SU-DHL-6 (cell line): ENCODE data around the gene SRL.

Experiments used
- H2AFZ ChIP-seq: fragments of 200-600 bp; sonication (generic); 2 replicates; pipeline ENCODE4 v1.6.1; 2014; ENCODE audit warnings: low read depth, mild to moderate bottlenecking, moderate library complexity, mixed read lengths, antibody characterized with exemption, low read length; ENCODE audit not compliant: severe bottlenecking
- H3F3A ChIP-seq: fragments of 200-600 bp; shearing (Covaris generic); 2 replicates; pipeline ENCODE4 v1.6.0; 2016; ENCODE audit warnings: antibody characterized with exemption, mild to moderate bottlenecking; ENCODE audit not compliant: insufficient read depth
- H3K27ac ChIP-seq: fragments of 200-600 bp; sonication (generic); 2 replicates; pipeline ENCODE4 v1.5.1; 2016; ENCODE audit warnings: low read depth, mild to moderate bottlenecking, low read length, moderate library complexity, mixed read lengths
- H3K27me3 ChIP-seq: fragments of 200-600 bp; sonication (generic), shearing (Covaris generic); 2 replicates; pipeline ENCODE4 v1.6.0; 2014; ENCODE audit warnings: mild to moderate bottlenecking, low read length
- H3K36me3 ChIP-seq: fragments of 200-600 bp; sonication (generic); 2 replicates; pipeline ENCODE4 v1.6.1; 2014; ENCODE audit warnings: mild to moderate bottlenecking, low read length, mixed read lengths
- H3K4me2 ChIP-seq: fragments of 300-600, 200-600 bp; shearing (Covaris generic), sonication (generic); 2 replicates; pipeline ENCODE4 v1.6.0; 2014; ENCODE audit warnings: low read length, low read depth, mild to moderate bottlenecking; ENCODE audit not compliant: poor library complexity, severe bottlenecking
- H3K4me3 ChIP-seq: fragments of 200-600 bp; sonication (generic); 2 replicates; pipeline ENCODE4 v1.5.1; 2014; ENCODE audit warnings: antibody characterized with exemption, low read length, mild to moderate bottlenecking, mixed read lengths; ENCODE audit not compliant: insufficient read depth, poor library complexity, severe bottlenecking
- H3K79me2 ChIP-seq: fragments of 200-600 bp; sonication (generic); 2 replicates; pipeline ENCODE4 v1.6.1; 2014; ENCODE audit warnings: mild to moderate bottlenecking, low read length, moderate library complexity; ENCODE audit not compliant: insufficient read depth
- H3K9ac ChIP-seq: fragments of 200-600 bp; sonication (generic); 2 replicates; pipeline ENCODE4 v1.7.0; 2014; ENCODE audit warnings: mild to moderate bottlenecking, low read length
- H3K9me2 ChIP-seq: fragments of 200-600 bp; sonication (generic); replicated peaks from 2 replicates; pipeline ENCODE4 v1.6.1; 2014; ENCODE audit warnings: low read length; ENCODE audit not compliant: insufficient read depth
- H3K9me3 ChIP-seq: fragments of 200-600 bp; sonication (generic); 2 replicates; pipeline ENCODE4 v1.6.1; 2014; ENCODE audit warnings: low read length, mixed read lengths; ENCODE audit not compliant: insufficient read depth
- H4K20me1 ChIP-seq: fragments of 200-600 bp; sonication (generic); 2 replicates; pipeline ENCODE4 v1.6.1; 2014; ENCODE audit warnings: low read depth, mild to moderate bottlenecking, antibody characterized with exemption, low read length, moderate library complexity, mixed read lengths
- EZH2phosphoT487 ChIP-seq: fragments of 200-600 bp; sonication (generic), shearing (Covaris generic); conservative IDR thresholded peaks from 2 replicates; pipeline ENCODE4 v1.6.1; 2018; ENCODE audit warnings: mild to moderate bottlenecking, antibody characterized with exemption, low read length, moderate library complexity, mixed read lengths
- TF ChIP-seq, protein P1 (sequence below): fragments of 200-600 bp; sonication (generic); IDR thresholded peaks from one replicate; pipeline ENCODE4 v1.5.1; 2017; ENCODE audit warnings: antibody characterized with exemption, mild to moderate bottlenecking, low read length, moderate library complexity; ENCODE audit not compliant: insufficient read depth, poor library complexity, severe bottlenecking

The SRL gene

DNA sequence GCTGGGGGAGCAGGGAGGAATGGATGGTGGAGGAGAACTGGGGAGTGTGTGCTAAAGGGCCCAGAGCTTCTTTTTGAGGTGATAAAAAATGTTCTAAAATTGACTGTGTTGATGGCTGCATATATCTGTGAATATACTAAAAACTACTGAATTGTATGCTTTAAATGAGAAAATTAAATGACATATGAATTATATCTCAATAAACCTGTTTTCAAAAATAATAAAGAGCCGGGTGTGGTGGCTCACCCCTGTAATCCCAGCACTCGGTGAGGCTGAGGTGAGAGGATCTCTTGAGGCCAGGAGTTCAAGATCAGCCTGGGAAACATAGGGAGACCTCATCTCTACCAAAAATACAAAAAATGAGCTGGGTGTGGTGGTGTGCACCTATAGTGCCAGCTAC, 16.8 kb downstream of the SRL start:
- TF ChIP-seq, protein P1, sequence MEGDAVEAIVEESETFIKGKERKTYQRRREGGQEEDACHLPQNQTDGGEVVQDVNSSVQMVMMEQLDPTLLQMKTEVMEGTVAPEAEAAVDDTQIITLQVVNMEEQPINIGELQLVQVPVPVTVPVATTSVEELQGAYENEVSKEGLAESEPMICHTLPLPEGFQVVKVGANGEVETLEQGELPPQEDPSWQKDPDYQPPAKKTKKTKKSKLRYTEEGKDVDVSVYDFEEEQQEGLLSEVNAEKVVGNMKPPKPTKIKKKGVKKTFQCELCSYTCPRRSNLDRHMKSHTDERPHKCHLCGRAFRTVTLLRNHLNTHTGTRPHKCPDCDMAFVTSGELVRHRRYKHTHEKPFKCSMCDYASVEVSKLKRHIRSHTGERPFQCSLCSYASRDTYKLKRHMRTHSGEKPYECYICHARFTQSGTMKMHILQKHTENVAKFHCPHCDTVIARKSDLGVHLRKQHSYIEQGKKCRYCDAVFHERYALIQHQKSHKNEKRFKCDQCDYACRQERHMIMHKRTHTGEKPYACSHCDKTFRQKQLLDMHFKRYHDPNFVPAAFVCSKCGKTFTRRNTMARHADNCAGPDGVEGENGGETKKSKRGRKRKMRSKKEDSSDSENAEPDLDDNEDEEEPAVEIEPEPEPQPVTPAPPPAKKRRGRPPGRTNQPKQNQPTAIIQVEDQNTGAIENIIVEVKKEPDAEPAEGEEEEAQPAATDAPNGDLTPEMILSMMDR = no peak
- TF ChIP-seq EZH2phosphoT487 = no peak
- Histone ChIP-seq H3K9me2 (no peaks in the 10 kb centered on the region), H3K27me3 (no peaks in the 10 kb centered on the region), H3K27ac (no peak overlapping the region), H2AFZ (no peak overlapping the region), H3K79me2 (no peaks in the 10 kb centered on the region), H4K20me1 (no peaks in the 10 kb centered on the region), H3F3A (no peaks in the 10 kb centered on the region), H3K36me3 (no peaks in the 10 kb centered on the region), H3K4me2 (no peak overlapping the region), H3K9ac (no peak overlapping the region), H3K4me3 (no peak overlapping the region), H3K9me3 (no peaks in the 10 kb centered on the region)

DNA sequence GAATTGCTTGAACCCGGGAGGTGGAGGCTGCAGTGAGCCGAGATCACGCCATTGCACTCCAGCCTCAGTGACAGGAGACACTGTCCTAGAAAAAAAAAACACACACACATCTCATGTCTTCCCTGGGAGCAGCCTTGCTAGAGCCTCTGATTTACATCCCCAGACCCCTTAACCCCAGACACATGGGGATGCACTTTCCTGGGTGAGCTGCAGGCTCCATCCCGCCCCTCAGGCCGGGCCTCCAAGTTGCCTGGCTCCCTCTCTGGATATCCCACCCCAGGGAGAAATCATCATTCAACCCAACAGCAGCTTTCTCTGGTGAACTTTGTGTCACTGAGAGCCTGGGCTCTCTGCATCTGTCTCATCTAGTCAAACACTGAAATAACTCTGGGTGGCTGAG, 21.5 kb downstream of the SRL start:
- Histone ChIP-seq H3K9me3 (no peaks in the 10 kb centered on the region), H3K36me3 (no peaks in the 10 kb centered on the region), H3K27me3 (no peaks in the 10 kb centered on the region), H3K27ac (no peak overlapping the region), H3K4me2 (no peak overlapping the region), H3K79me2 (no peaks in the 10 kb centered on the region), H3K9me2 (no peaks in the 10 kb centered on the region), H3K4me3 (no peak overlapping the region), H2AFZ (no peak overlapping the region), H4K20me1 (no peaks in the 10 kb centered on the region), H3F3A (no peaks in the 10 kb centered on the region), H3K9ac (no peak overlapping the region)
- no peak for TF ChIP-seq EZH2phosphoT487
- TF ChIP-seq, protein P1 = no peak

DNA sequence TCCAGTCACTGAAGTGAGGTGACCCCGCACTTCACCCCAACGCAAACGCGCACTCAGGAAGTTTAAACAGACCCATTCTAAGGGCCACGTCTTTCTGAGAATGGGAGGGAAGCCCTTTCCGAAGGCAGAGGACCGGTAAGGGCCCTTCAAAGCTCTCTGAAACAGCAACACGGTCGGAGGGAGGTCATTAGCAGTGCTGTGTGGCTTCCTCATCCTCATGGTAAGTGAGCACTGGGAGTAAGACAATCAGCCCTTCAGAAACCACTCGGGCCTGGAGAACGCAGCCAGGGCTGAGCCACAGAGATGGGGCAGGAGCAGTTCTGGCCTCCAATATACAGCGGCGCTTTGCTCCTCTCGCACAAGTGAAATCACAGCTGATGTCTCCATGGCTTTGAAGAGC, 23.7 kb downstream of the SRL start:
- no peaks in the 10 kb centered on the region for H3K9me3 ChIP-seq
- H3K4me2 ChIP-seq = no peak overlapping the region
- no peak overlapping the region for H3K4me3 ChIP-seq
- no peak overlapping the region for H3K9ac ChIP-seq
- H3K36me3 ChIP-seq = no peaks in the 10 kb centered on the region
- H3K9me2 ChIP-seq = no peaks in the 10 kb centered on the region
- H2AFZ ChIP-seq = no peak overlapping the region
- H4K20me1 ChIP-seq = no peaks in the 10 kb centered on the region
- H3K27ac ChIP-seq = no peak overlapping the region
- H3K79me2 ChIP-seq = no peaks in the 10 kb centered on the region
- TF ChIP-seq, protein P1 = no peak
- no peak for TF ChIP-seq EZH2phosphoT487
- H3F3A ChIP-seq = no peaks in the 10 kb centered on the region
- no peaks in the 10 kb centered on the region for H3K27me3 ChIP-seq
